Activated naive CD4-positive, alpha-beta T cell treated with anti-CD3 and anti-CD28 coated beads, Interleukin-2, amount 10 ng/mL, durations not matched to agents 5 hours and 36 hours (primary cell): ENCODE data around the gene FAM47B. TPM values are rescaled to one million over a fixed set of nuclear protein-coding genes. Genes with fewer than 3 reads are reported as not detected.

ENCODE experiments used
- total RNA-seq, 2 experiments: library from RNA; stranded (reverse); gene quantifications; one replicate each; pipeline ENCODE4 v1.2.3, GENCODE V29; 2021

FAM47B gene
- not detected for total RNA-seq

GRCh38 chrX:34942496-34942895 is at the start of gene FAM47B:
FAM47B (plus strand) TSS chrX:34942796; CDS start chrX:34942832, 36 bp downstream.

